ENCODE measurements around the gene OR6S1.
"Not testable (repeated sequence)": the region's sequence is repeated elsewhere in the genome, so short reads cannot be mapped to it uniquely, and the experiment has no call there.

OR6S1 gene

GRCh38 chr14:20668969-20669368 lies 27.5 kb upstream of the OR6S1 start:
- DNase-seq (ENCODE audit: low read depth, low spot score) = no peak

GRCh38 chr14:20667957-20668356 lies 26.5 kb upstream of the OR6S1 start:
- DNase-seq (ENCODE audit: low read depth, low spot score) = no peak

GRCh38 chr14:20666400-20666961 lies 25.0 kb upstream of the OR6S1 start:
- not testable (repeated sequence) for DNase-seq (ENCODE audit: low read depth, low spot score)

- DNase-seq (ENCODE audit: low read depth, low spot score) = no peak
These were observed 21.7 kb upstream of the OR6S1 start for GRCh38 chr14:20662968-20663732.

GRCh38 chr14:20661197-20661596 lies 19.7 kb upstream of the OR6S1 start:
- DNase-seq (ENCODE audit: low read depth, low spot score) = no peak

GRCh38 chr14:20659813-20660395 lies 18.4 kb upstream of the OR6S1 start:
- DNase-seq (ENCODE audit: low read depth, low spot score) = no peak

GRCh38 chr14:20659336-20659735 lies 17.8 kb upstream of the OR6S1 start:
- no peak for DNase-seq (ENCODE audit: low read depth, low spot score)

GRCh38 chr14:20658246-20658645 lies 16.8 kb upstream of the OR6S1 start:
- DNase-seq (ENCODE audit: low read depth, low spot score) = no peak

GRCh38 chr14:20657216-20658211 lies 16.0 kb upstream of the OR6S1 start:
- DNase-seq (ENCODE audit: low read depth, low spot score) = no peak

GRCh38 chr14:20656274-20656673 lies 14.8 kb upstream of the OR6S1 start:
- DNase-seq (ENCODE audit: low read depth, low spot score) = no peak

GRCh38 chr14:20655851-20656250 lies 14.4 kb upstream of the OR6S1 start:
- DNase-seq (ENCODE audit: low read depth, low spot score) = no peak

GRCh38 chr14:20652996-20653975 lies 11.8 kb upstream of the OR6S1 start:
- no peak for DNase-seq (ENCODE audit: low read depth, low spot score)

- no peak for DNase-seq (ENCODE audit: low read depth, low spot score)
These were observed 4.0 kb upstream of the OR6S1 start for GRCh38 chr14:20645481-20645880.

- no peak for DNase-seq (ENCODE audit: low read depth, low spot score)
These were observed 3.0 kb upstream of the OR6S1 start for GRCh38 chr14:20644520-20644919.

- DNase-seq (ENCODE audit: low read depth, low spot score) = not testable (repeated sequence)
These were observed 1.3 kb upstream of the OR6S1 start for GRCh38 chr14:20642755-20643154.

- no peak for DNase-seq (ENCODE audit: low read depth, low spot score)
These were observed 691 bp upstream of the OR6S1 start for GRCh38 chr14:20642182-20642581.

GRCh38 chr14:20632831-20633691 lies 8.4 kb downstream of the OR6S1 start:
- DNase-seq (ENCODE audit: low read depth, low spot score) = no peak

- DNase-seq (ENCODE audit: low read depth, low spot score) = no peak
These were observed 9.1 kb downstream of the OR6S1 start for GRCh38 chr14:20632448-20632830.

GRCh38 chr14:20631880-20632389 lies 9.6 kb downstream of the OR6S1 start:
- no peak for DNase-seq (ENCODE audit: low read depth, low spot score)

Measured in brain pericyte (primary cell).